HG03103 (cell line): ENCODE measurements around the gene TMEM52.
A peak's percentile ranks its signal among the peaks of the same experiment; 100 is the strongest.

Source experiments
- ATAC-seq: cut with Tn5 transposase; IDR thresholded peaks from one replicate; pipeline ENCODE4 v1.9.1; 2021; ENCODE audit warnings: low read depth; ENCODE audit not compliant: unreplicated experiment

TMEM52 gene

GRCh38 chr1:1928231-1929101, 9.4 kb upstream of the TMEM52 start:
- ATAC-seq: no peak

GRCh38 chr1:1927751-1928150, 8.7 kb upstream of the TMEM52 start:
- ATAC-seq: no peak

GRCh38 chr1:1926886-1927660, 8.0 kb upstream of the TMEM52 start:
- no peak for ATAC-seq

- no peak for ATAC-seq
Observed at GRCh38 chr1:1926346-1926811, 7.3 kb upstream of the TMEM52 start.

- ATAC-seq: no peak
Observed at GRCh38 chr1:1925437-1926345, 6.6 kb upstream of the TMEM52 start.

- no peak for ATAC-seq
Observed at GRCh38 chr1:1924849-1925248, 5.8 kb upstream of the TMEM52 start.

GRCh38 chr1:1924386-1924785, 5.3 kb upstream of the TMEM52 start:
- ATAC-seq: no peak

GRCh38 chr1:1922956-1923833, 4.1 kb upstream of the TMEM52 start:
- ATAC-seq: no peak

- no peak for ATAC-seq
Observed at GRCh38 chr1:1922702-1922955, 3.5 kb upstream of the TMEM52 start.

- no peak for ATAC-seq
Observed at GRCh38 chr1:1921901-1922701, 3.0 kb upstream of the TMEM52 start.

GRCh38 chr1:1921459-1921862, 2.4 kb upstream of the TMEM52 start:
- ATAC-seq: no peak

GRCh38 chr1:1920608-1921458, 1.8 kb upstream of the TMEM52 start:
- no peak for ATAC-seq

GRCh38 chr1:1920057-1920607, 1.1 kb upstream of the TMEM52 start:
- no peak for ATAC-seq

GRCh38 chr1:1919304-1920056, 401 bp upstream of the TMEM52 start:
- ATAC-seq: peak; percentile 77

- ATAC-seq: no peak
Observed at GRCh38 chr1:1917995-1918900, 831 bp downstream of the TMEM52 start.

- ATAC-seq: no peak
Observed at GRCh38 chr1:1917304-1917976, 1.6 kb downstream of the TMEM52 start.
